HL-60 (cell line): Measurements from ENCODE around the gene SGIP1.
A peak's percentile ranks its signal among the peaks of the same experiment; 100 is the strongest.
"Not testable (repeated sequence)": the region's sequence is repeated elsewhere in the genome, so short reads cannot be mapped to it uniquely, and the experiment has no call there.

Experiments used
- DNase-seq, 2 experiments: peaks; one replicate each; pipeline ENCODE4 v3.0.0-alpha.2; 2010 to 2020; ENCODE audit warnings: low read depth in 1 of 2, low spot score in 1 of 2
- H3K27ac ChIP-seq: fragments of 250-450 bp; sonication (Bioruptor Pico); replicated peaks from 2 replicates; pipeline ENCODE4 v1.5.1; 2020; ENCODE audit warnings: mild to moderate bottlenecking, moderate library complexity
- H3K27me3 ChIP-seq: fragments of 250-450 bp; sonication (Bioruptor Pico); 2 replicates; pipeline ENCODE4 v1.5.1; 2021; ENCODE audit warnings: mild to moderate bottlenecking, moderate library complexity; ENCODE audit not compliant: insufficient read depth, poor library complexity, severe bottlenecking
- H3K4me3 ChIP-seq: replicated peaks from 2 replicates; pipeline ENCODE4 v1.5.1; 2011; ENCODE audit warnings: mild to moderate bottlenecking, control low read depth, low read length; ENCODE audit not compliant: insufficient read depth
- GABPA ChIP-seq: IDR thresholded peaks from 2 replicates; pipeline ENCODE4 v1.6.1; 2012; ENCODE audit warnings: low read depth
- POLR2AphosphoS5 ChIP-seq: IDR thresholded peaks from 2 replicates; pipeline ENCODE4 v1.6.1; 2012; ENCODE audit warnings: low read depth
- SPI1 ChIP-seq: IDR thresholded peaks from 2 replicates; pipeline ENCODE4 v1.6.1; 2012; ENCODE audit warnings: low read depth, mild to moderate bottlenecking, borderline replicate concordance
- TF ChIP-seq, protein P1 (sequence below): IDR thresholded peaks from 2 replicates; pipeline ENCODE4 v1.6.1; 2012; ENCODE audit warnings: low read depth; ENCODE audit not compliant: insufficient replicate concordance
- TF ChIP-seq, protein P2 (sequence below): IDR thresholded peaks from one replicate; pipeline ENCODE4 v1.5.1; 2011; ENCODE audit warnings: low read length, control low read depth, inconsistent platforms; ENCODE audit not compliant: insufficient read depth

Gene SGIP1

DNA sequence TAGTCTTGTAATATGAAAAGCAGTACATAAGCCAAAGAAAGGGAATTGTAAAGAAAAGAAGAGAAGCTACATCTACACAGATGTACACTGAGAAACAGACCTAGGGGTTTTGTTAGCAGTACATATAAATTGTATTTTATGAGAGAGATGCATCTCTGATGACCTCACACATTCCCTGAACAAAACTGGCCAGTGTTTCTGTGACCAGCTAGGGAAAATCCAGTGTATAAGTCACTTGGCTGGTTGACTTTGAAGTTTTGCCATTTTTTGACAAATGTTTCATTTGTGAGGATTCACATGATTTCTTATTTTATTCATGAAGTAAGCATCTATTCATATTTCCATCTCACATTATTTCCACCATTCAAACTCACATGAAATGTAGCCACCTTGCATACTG lies 190.0 kb downstream of the SGIP1 start:
- Histone ChIP-seq H3K27me3 (peaks cover 6% of the 10 kb centered on the region), H3K4me3 (no peak overlapping the region), H3K27ac (no peak overlapping the region)
- TF ChIP-seq, protein P1, sequence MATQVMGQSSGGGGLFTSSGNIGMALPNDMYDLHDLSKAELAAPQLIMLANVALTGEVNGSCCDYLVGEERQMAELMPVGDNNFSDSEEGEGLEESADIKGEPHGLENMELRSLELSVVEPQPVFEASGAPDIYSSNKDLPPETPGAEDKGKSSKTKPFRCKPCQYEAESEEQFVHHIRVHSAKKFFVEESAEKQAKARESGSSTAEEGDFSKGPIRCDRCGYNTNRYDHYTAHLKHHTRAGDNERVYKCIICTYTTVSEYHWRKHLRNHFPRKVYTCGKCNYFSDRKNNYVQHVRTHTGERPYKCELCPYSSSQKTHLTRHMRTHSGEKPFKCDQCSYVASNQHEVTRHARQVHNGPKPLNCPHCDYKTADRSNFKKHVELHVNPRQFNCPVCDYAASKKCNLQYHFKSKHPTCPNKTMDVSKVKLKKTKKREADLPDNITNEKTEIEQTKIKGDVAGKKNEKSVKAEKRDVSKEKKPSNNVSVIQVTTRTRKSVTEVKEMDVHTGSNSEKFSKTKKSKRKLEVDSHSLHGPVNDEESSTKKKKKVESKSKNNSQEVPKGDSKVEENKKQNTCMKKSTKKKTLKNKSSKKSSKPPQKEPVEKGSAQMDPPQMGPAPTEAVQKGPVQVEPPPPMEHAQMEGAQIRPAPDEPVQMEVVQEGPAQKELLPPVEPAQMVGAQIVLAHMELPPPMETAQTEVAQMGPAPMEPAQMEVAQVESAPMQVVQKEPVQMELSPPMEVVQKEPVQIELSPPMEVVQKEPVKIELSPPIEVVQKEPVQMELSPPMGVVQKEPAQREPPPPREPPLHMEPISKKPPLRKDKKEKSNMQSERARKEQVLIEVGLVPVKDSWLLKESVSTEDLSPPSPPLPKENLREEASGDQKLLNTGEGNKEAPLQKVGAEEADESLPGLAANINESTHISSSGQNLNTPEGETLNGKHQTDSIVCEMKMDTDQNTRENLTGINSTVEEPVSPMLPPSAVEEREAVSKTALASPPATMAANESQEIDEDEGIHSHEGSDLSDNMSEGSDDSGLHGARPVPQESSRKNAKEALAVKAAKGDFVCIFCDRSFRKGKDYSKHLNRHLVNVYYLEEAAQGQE: no peak
- TF ChIP-seq, protein P2, sequence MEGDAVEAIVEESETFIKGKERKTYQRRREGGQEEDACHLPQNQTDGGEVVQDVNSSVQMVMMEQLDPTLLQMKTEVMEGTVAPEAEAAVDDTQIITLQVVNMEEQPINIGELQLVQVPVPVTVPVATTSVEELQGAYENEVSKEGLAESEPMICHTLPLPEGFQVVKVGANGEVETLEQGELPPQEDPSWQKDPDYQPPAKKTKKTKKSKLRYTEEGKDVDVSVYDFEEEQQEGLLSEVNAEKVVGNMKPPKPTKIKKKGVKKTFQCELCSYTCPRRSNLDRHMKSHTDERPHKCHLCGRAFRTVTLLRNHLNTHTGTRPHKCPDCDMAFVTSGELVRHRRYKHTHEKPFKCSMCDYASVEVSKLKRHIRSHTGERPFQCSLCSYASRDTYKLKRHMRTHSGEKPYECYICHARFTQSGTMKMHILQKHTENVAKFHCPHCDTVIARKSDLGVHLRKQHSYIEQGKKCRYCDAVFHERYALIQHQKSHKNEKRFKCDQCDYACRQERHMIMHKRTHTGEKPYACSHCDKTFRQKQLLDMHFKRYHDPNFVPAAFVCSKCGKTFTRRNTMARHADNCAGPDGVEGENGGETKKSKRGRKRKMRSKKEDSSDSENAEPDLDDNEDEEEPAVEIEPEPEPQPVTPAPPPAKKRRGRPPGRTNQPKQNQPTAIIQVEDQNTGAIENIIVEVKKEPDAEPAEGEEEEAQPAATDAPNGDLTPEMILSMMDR: no peak
- TF ChIP-seq POLR2AphosphoS5 (no peak), GABPA (no peak), SPI1 (no peak)
- DNase-seq: no peak

DNA sequence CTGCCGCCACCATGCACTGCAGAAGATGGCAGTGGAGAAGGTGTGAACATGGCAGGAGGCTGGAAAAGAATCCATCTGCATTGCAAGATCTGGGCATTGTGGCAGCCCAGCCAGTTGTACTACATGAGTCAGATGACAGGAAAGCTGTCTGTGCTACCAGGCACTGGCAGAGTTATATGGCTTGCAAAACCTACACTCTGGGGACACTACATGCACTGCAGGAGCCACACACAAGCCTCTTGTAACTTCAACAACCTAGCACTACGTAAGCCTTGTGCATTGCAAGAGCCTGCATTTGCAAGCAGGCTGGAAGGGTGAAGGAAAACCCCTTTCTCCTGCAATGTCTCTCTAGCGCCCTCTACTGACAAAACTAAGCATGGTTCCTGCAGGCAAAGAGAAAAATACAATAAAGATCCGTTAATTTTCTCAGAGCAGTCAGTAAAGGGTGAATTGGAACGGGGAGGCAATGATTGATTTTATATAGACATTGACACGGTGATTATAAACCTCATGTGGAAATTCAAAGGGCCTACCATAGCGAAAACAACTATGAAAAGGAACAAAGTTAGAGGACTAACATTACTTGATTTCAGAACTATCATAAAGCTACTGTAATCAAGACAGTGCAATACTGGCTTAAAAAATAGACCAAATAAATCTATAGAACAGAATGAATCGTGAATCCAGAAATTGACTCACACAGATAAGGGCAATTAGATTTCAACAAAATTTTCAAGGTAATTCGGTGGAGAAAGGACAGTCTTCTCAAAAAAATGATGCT lies 192.1 kb downstream of the SGIP1 start:
- Histone ChIP-seq H3K4me3 (no peak overlapping the region), H3K27me3 (peaks cover 6% of the 10 kb centered on the region), H3K27ac (no peak overlapping the region)
- DNase-seq: peak; percentile 20 to 53
- TF ChIP-seq, protein P2: peak; percentile 97
- no peak for TF ChIP-seq POLR2AphosphoS5

DNA sequence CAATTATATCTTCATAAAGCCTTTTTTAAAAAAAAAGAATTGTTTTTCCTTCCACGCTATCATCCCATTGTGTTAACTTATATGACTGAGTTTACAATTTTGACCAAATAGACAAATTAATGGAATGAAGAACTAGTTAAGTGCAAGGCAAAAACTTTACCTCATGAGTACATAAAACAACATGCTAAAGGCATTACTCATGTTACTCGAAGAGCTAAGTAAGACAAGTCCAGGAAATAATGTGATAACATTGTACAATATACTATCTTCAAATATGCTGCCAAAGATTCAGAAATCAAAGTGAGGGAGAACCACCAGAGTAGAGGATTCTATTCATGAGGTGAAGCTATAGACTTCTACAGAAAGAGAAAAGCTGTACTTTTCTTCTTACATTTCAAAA lies 194.1 kb downstream of the SGIP1 start:
- TF ChIP-seq GABPA (no peak), SPI1 (no peak), POLR2AphosphoS5 (no peak)
- TF ChIP-seq, protein P1: no peak
- TF ChIP-seq, protein P2: no peak
- no peak overlapping the region for H3K4me3 ChIP-seq
- H3K27me3 ChIP-seq: peaks cover 5% of the 10 kb centered on the region
- DNase-seq: no peak
- no peak overlapping the region for H3K27ac ChIP-seq

DNA sequence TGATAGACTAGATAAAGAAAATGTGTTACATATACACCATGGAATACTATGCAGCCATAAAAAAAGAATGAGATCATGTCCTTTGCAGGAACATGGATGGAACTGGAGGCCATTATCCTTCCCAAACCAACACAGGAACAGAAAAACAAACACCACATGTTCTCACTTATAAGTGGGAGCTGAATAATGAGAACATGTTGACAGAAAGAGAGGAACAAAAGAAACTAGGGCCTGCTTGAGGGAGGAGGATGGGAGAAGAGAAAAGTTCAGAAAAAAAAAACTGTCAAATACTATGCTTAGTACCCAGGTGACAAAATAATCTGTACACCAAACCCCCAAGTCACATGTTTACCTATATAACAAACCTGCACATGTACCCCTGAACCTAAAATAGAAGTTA lies 194.8 kb downstream of the SGIP1 start:
- not testable (repeated sequence) for H3K27ac ChIP-seq, DNase-seq, H3K27me3 ChIP-seq, H3K4me3 ChIP-seq
